ENCODE results near the gene LTBP1. TPM values are rescaled to one million over a fixed set of nuclear protein-coding genes. Genes with fewer than 3 reads are reported as not detected.

The LTBP1 gene
- total RNA-seq, 6 experiments from 2014 or later: 260 to 409 (median 335) TPM

GRCh38 chr2:32932825-32933755 is 13.7 kb upstream of the LTBP1 start:
- Mint-ChIP-seq H3K4me3 (no peak overlapping the region), H3K4me1 (ENCODE audit: low read depth) (peaks cover 20% of the 10 kb centered on the region), H3K36me3 (ENCODE audit: low read depth) (no peaks in the 10 kb centered on the region), H3K27me3 (ENCODE audit: insufficient read depth) (no peaks in the 10 kb centered on the region; the same call in 1 of the 2 replicates), H3K9me3 (no peaks in the 10 kb centered on the region), H3K27ac (no peak overlapping the region)
- TF ChIP-seq CTCF (IDR thresholded peaks at IDR 0.05): no peak
- DNase-seq: no peak

DNA sequence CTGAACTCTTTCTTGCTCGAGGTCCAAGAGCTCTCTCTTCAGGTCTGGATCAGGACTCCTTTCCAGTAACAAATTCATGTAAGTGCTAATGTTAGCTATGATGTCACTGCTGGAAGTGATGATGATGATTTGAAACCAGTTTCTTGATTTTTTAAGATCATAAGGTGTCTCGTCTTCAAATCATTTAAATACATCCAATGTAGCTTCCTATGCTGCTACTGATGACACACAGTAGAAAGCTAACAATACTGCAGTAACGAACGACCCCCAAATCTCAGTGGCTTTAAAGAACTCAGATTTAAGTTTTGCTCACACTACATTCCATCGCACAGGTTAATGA is 13.0 kb upstream of the LTBP1 start:
- no peaks in the 10 kb centered on the region for H3K36me3 Mint-ChIP-seq (ENCODE audit: low read depth)
- DNase-seq: no peak
- H3K27ac Mint-ChIP-seq: no peak overlapping the region
- no peaks in the 10 kb centered on the region for H3K9me3 Mint-ChIP-seq
- no peak overlapping the region for H3K4me3 Mint-ChIP-seq
- H3K4me1 Mint-ChIP-seq (ENCODE audit: low read depth): peaks cover 26% of the 10 kb centered on the region
- no peaks in the 10 kb centered on the region; the same call in 1 of the 2 replicates for H3K27me3 Mint-ChIP-seq (ENCODE audit: insufficient read depth)
- TF ChIP-seq CTCF (IDR thresholded peaks at IDR 0.05): no peak

GRCh38 chr2:32937602-32938448 is 8.9 kb upstream of the LTBP1 start:
- Mint-ChIP-seq H3K36me3 (ENCODE audit: low read depth) (no peaks in the 10 kb centered on the region), H3K9me3 (no peaks in the 10 kb centered on the region), H3K27ac (no peak overlapping the region), H3K4me3 (peak overlapping the region; percentile 44; the same call in 1 of the 2 replicates), H3K27me3 (ENCODE audit: insufficient read depth) (no peaks in the 10 kb centered on the region; the same call in 1 of the 2 replicates), H3K4me1 (ENCODE audit: low read depth) (peaks cover 25% of the 10 kb centered on the region)
- DNase-seq: peak; percentile 9
- no peak for TF ChIP-seq CTCF (IDR thresholded peaks at IDR 0.05)

GRCh38 chr2:32938934-32939333 is 7.8 kb upstream of the LTBP1 start:
- no peaks in the 10 kb centered on the region for H3K36me3 Mint-ChIP-seq (ENCODE audit: low read depth)
- peaks cover 20% of the 10 kb centered on the region for H3K4me1 Mint-ChIP-seq (ENCODE audit: low read depth)
- H3K9me3 Mint-ChIP-seq: no peaks in the 10 kb centered on the region
- DNase-seq: no peak
- no peak overlapping the region for H3K27ac Mint-ChIP-seq
- H3K4me3 Mint-ChIP-seq: no peak overlapping the region
- no peaks in the 10 kb centered on the region; the same call in 1 of the 2 replicates for H3K27me3 Mint-ChIP-seq (ENCODE audit: insufficient read depth)
- no peak for TF ChIP-seq CTCF (IDR thresholded peaks at IDR 0.05)

GRCh38 chr2:32940316-32940997 is 6.3 kb upstream of the LTBP1 start:
- no peaks in the 10 kb centered on the region for H3K36me3 Mint-ChIP-seq (ENCODE audit: low read depth)
- H3K27ac Mint-ChIP-seq: no peak overlapping the region
- peaks cover 20% of the 10 kb centered on the region for H3K4me1 Mint-ChIP-seq (ENCODE audit: low read depth)
- DNase-seq: no peak
- H3K4me3 Mint-ChIP-seq: no peak overlapping the region
- H3K27me3 Mint-ChIP-seq (ENCODE audit: insufficient read depth): no peaks in the 10 kb centered on the region; the same call in 1 of the 2 replicates
- H3K9me3 Mint-ChIP-seq: no peaks in the 10 kb centered on the region
- TF ChIP-seq CTCF (IDR thresholded peaks at IDR 0.05): no peak

Measured in HFFc6 (cell line).